IPS-20b (cell line): ENCODE measurements around the gene TEX13A.

Experiments used
- H3K27ac ChIP-seq: one replicate; pipeline ENCODE4 v1.5.1; 2013; ENCODE audit warnings: low read length
- H3K27me3 ChIP-seq: 2 replicates; pipeline ENCODE4 v1.6.1; 2013; ENCODE audit warnings: mild to moderate bottlenecking, low read length, inconsistent platforms; ENCODE audit not compliant: insufficient read depth
- H3K36me3 ChIP-seq: 2 replicates; pipeline ENCODE4 v1.6.1; 2013; ENCODE audit warnings: low read depth, mild to moderate bottlenecking, inconsistent platforms, low read length, moderate library complexity; ENCODE audit not compliant: insufficient read depth
- H3K4me1 ChIP-seq: 2 replicates; pipeline ENCODE4 v1.6.1; 2013; ENCODE audit warnings: mild to moderate bottlenecking, control low read depth, inconsistent platforms, low read length, moderate library complexity; ENCODE audit not compliant: insufficient read depth
- H3K4me3 ChIP-seq: 2 replicates; pipeline ENCODE4 v1.5.1; 2013; ENCODE audit warnings: mild to moderate bottlenecking, low read length, inconsistent platforms
- H3K9ac ChIP-seq: 2 replicates; pipeline ENCODE4 v1.6.1; 2013; ENCODE audit warnings: low read depth, mild to moderate bottlenecking, inconsistent platforms, low read length, moderate library complexity
- H3K9me3 ChIP-seq: 2 replicates; pipeline ENCODE4 v1.6.1; 2013; ENCODE audit warnings: mild to moderate bottlenecking, low read depth, low read length, inconsistent platforms; ENCODE audit not compliant: insufficient read depth

TEX13A gene

GRCh38 chrX:105226499-105226898 lies 6.0 kb upstream of the TEX13A start:
- H3K36me3 ChIP-seq, result no peaks in the 10 kb centered on the region
- no peaks in the 10 kb centered on the region for H3K9me3 ChIP-seq
- H3K9ac ChIP-seq, result no peak overlapping the region
- H3K27me3 ChIP-seq, result no peaks in the 10 kb centered on the region
- H3K4me1 ChIP-seq, result no peaks in the 10 kb centered on the region
- no peak overlapping the region for H3K4me3 ChIP-seq
- no peak overlapping the region for H3K27ac ChIP-seq

- Histone ChIP-seq H3K27ac (no peak overlapping the region), H3K4me1 (no peaks in the 10 kb centered on the region), H3K36me3 (no peaks in the 10 kb centered on the region), H3K27me3 (no peaks in the 10 kb centered on the region), H3K4me3 (no peak overlapping the region), H3K9me3 (no peaks in the 10 kb centered on the region), H3K9ac (no peak overlapping the region)
Measured at GRCh38 chrX:105221374-105221773, 880 bp upstream of the TEX13A start.

GRCh38 chrX:105219454-105220401 lies 766 bp downstream of the TEX13A start:
- Histone ChIP-seq H3K27ac (no peak overlapping the region), H3K4me3 (no peak overlapping the region), H3K27me3 (no peaks in the 10 kb centered on the region), H3K9me3 (no peaks in the 10 kb centered on the region), H3K36me3 (no peaks in the 10 kb centered on the region), H3K4me1 (no peaks in the 10 kb centered on the region), H3K9ac (no peak overlapping the region)

DNA sequence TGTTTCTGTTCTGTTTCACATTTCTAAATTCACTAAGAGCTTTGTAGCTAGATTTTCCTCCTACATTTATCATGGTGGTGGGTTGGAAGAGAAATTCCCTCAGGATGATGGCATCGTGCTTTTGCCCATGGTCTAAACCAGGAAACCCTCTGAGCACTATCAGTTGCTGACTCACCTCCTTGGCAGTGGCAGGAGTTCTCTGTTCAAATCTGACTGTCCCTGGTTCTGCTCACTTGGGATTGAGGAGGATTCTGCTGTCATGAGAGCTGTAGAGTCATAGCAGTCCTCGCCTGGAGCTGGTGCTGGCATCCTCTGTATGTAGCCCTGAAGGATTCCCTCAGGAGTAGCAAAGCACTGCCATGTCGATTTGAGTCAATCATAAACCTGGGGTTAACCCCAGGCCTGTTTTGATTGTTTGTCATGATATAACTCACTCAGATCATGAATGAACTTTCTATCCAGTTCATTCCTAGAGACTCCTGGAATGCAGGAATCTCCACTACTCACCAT lies 9.4 kb downstream of the TEX13A start:
- no peak overlapping the region for H3K9ac ChIP-seq
- H3K36me3 ChIP-seq, result no peaks in the 10 kb centered on the region
- no peak overlapping the region for H3K27ac ChIP-seq
- no peaks in the 10 kb centered on the region for H3K27me3 ChIP-seq
- no peak overlapping the region for H3K4me3 ChIP-seq
- H3K9me3 ChIP-seq, result no peaks in the 10 kb centered on the region
- no peaks in the 10 kb centered on the region for H3K4me1 ChIP-seq

- Histone ChIP-seq H3K9ac (no peak overlapping the region), H3K4me3 (no peak overlapping the region)
Measured at GRCh38 chrX:105210258-105210657, 10.2 kb downstream of the TEX13A start.

DNA sequence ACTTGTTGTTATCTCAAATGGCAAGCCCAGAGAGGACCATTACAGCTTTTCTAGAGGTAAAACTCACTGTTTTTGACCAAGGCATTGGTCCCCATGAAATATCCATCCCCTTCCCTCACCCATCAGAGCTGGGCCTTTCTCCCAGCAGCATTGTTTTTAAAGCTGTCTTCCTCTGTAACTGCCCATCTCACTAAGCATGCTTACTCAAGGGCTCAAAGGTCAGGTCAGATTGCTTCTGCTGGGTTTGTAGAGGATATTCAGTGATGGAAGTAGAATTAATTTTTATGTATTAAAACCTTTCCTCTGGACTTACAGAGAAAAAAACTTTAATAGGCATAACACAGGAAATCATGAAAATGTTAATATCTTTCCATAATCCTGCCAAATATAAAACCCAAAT lies 11.1 kb downstream of the TEX13A start:
- H3K27ac ChIP-seq, result no peak overlapping the region
- no peak overlapping the region for H3K9ac ChIP-seq
- no peaks in the 10 kb centered on the region for H3K4me1 ChIP-seq
- H3K27me3 ChIP-seq, result no peaks in the 10 kb centered on the region
- no peak overlapping the region for H3K4me3 ChIP-seq
- H3K9me3 ChIP-seq, result no peaks in the 10 kb centered on the region
- no peaks in the 10 kb centered on the region for H3K36me3 ChIP-seq

More at GRCh38 chrX:105210258-105210657, 10.2 kb downstream of the TEX13A start:
- Histone ChIP-seq H3K27me3 (no peaks in the 10 kb centered on the region), H3K36me3 (no peaks in the 10 kb centered on the region), H3K27ac (no peak overlapping the region), H3K4me1 (no peaks in the 10 kb centered on the region), H3K9me3 (no peaks in the 10 kb centered on the region)

DNA sequence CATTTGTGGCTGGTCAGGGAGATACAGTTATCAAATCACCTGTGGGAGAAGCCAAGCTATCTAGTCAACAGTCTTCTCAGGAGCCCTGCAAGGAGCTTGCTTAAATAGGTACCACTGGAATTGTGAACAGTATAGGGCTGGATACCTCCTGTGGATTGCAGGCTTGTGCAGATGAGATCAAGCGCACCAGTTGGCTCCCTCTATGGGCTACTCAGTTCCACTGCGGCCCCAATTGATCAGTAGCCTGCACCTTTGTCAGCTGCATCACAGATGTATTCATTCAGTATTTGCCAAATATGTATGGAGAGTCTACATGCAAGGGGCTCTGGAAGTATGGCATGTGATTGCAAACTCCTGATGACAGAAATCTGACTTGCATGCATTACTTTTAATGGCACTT lies 28.6 kb downstream of the TEX13A start:
- Histone ChIP-seq H3K9me3 (no peaks in the 10 kb centered on the region), H3K27me3 (no peaks in the 10 kb centered on the region), H3K4me3 (no peak overlapping the region), H3K9ac (no peak overlapping the region), H3K27ac (no peak overlapping the region), H3K36me3 (no peaks in the 10 kb centered on the region), H3K4me1 (no peaks in the 10 kb centered on the region)

DNA sequence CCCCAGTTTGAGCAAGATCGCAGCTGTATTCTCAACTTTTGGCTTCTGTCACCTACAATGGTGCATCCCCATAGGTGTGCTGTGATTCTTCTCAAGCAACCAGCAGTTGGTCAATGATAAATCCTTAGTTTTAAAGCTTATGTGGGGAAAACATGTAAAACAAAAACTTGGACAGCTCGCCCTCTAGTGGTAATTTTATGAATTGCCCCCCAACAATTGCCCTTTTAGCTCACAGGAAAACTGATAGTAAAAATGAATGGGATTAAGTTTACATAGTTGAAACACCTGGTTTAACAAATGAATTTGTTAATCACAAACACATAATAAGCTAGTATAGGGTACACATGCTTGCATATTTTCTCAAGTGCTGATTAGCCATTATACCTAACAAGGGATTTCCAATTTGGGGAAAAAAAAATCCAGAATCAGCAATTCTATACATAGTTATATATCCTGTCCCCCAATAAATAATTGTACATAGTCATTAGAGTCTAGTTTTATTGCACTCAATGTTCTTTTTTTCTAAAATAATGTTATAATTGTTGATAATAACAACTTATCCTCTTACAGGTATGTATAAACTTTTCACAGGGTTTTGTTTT lies 30.1 kb downstream of the TEX13A start:
- Histone ChIP-seq H3K4me3 (no peak overlapping the region), H3K27me3 (no peaks in the 10 kb centered on the region), H3K36me3 (no peaks in the 10 kb centered on the region), H3K27ac (no peak overlapping the region), H3K9ac (no peak overlapping the region), H3K4me1 (no peaks in the 10 kb centered on the region), H3K9me3 (no peaks in the 10 kb centered on the region)

- no peak overlapping the region for H3K4me3 ChIP-seq
Measured at GRCh38 chrX:105189093-105189492, 31.4 kb downstream of the TEX13A start.

DNA sequence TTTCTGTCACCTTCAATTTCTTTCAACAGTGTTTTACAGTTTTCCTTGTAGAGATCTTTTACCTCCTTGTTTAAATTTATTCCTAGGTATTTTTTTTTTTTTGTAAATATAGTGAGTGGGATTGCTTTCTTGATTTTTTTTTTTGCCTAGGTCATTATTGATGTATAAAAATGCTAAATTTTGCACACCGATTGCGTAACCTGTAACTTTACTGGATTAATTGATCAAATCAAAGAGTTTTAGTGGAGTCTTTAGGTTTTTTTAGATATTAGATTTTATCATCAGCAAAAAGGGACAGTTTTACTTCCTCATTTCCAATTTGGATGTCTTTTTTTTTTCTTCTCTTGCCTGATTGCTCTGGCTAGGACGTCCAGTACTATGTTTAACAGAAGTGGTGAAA lies 40.9 kb downstream of the TEX13A start:
- H3K4me3 ChIP-seq, result no peak overlapping the region
- no peaks in the 10 kb centered on the region for H3K27me3 ChIP-seq
- H3K27ac ChIP-seq, result no peak overlapping the region
- no peak overlapping the region for H3K9ac ChIP-seq
- no peaks in the 10 kb centered on the region for H3K36me3 ChIP-seq
- H3K9me3 ChIP-seq, result no peaks in the 10 kb centered on the region
- H3K4me1 ChIP-seq, result no peaks in the 10 kb centered on the region

More at GRCh38 chrX:105189093-105189492, 31.4 kb downstream of the TEX13A start:
- no peaks in the 10 kb centered on the region for H3K4me1 ChIP-seq
- no peak overlapping the region for H3K27ac ChIP-seq
- no peaks in the 10 kb centered on the region for H3K9me3 ChIP-seq
- no peak overlapping the region for H3K9ac ChIP-seq
- no peaks in the 10 kb centered on the region for H3K27me3 ChIP-seq
- H3K36me3 ChIP-seq, result no peaks in the 10 kb centered on the region

DNA sequence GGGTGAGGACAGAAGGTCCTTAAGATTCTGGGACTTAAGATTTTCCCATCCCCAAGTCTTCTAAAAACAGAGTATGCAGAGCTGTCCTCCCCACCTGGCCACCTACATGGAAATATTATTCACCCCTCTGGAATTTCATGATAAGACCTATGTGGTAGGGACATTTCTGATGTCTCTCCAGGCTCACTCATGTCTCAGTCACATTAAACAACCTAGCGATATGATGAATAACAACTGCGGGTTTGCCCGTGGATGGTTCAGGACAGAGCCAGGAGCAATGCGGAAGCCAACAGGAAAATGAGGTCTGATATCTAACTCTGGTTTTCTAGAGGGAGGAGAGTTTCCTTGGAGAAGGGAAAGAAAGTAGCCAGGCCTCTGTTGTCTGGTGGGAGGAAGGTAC lies 47.4 kb downstream of the TEX13A start:
- Histone ChIP-seq H3K9ac (no peak overlapping the region), H3K27me3 (no peaks in the 10 kb centered on the region), H3K9me3 (no peaks in the 10 kb centered on the region), H3K36me3 (no peaks in the 10 kb centered on the region), H3K27ac (no peak overlapping the region), H3K4me1 (no peaks in the 10 kb centered on the region), H3K4me3 (no peak overlapping the region)
